HG03097 (cell line): Measurements from ENCODE around the gene ACACA.
"Not testable (repeated sequence)": the region's sequence is repeated elsewhere in the genome, so short reads cannot be mapped to it uniquely, and the experiment has no call there.

ENCODE experiments used
- ATAC-seq: cut with Tn5 transposase; IDR thresholded peaks from one replicate; pipeline ENCODE4 v1.9.1; 2021; ENCODE audit not compliant: unreplicated experiment, low FRiP score

ACACA gene

DNA sequence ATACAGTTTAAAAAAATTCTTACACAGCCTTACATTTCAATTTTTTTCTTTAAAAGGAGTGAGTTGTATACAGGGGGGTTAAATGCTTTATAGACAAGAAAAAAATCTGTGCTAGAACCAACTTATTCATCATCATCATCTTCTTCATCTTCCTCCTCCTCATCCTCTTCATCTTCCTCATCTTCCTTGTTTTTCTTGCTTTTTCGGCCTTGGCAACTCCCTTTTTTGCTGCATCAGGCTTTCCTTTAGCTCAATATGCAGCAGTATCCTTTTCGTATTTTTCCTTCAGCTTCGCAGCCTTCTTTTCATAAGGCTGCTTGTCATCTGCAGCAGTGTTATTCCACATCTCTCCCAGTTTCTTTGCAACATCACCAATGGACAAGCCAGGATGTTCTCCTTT, 263.1 kb downstream of the ACACA start:
- ATAC-seq: not testable (repeated sequence)

DNA sequence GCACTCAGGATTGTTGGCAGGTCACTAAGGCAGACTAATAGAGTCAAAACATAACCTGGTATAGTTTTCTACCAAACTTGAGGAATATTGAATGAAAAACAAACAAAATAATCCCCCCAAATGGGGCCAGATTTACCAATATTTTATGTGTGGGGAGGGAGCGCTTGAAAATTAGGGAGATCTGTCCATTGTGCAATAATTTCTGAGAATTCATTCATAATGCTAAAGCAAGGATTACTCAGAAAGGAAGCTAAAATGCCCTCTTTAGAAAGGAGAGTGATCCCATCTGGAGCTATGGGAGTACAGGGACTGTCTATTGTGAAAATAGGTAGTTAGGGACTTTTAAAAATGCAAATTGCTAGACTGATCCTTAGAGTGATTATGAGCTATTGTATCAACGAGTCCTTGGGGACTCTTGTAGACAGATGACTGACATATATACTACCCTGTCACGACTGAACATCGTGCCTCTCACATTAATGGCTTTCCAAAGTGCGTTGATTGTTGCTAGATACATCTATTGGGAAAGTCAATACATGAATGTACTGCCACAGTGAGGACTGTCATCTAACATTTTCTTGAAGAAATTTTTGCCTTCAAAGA, 264.2 kb downstream of the ACACA start:
- no peak for ATAC-seq

DNA sequence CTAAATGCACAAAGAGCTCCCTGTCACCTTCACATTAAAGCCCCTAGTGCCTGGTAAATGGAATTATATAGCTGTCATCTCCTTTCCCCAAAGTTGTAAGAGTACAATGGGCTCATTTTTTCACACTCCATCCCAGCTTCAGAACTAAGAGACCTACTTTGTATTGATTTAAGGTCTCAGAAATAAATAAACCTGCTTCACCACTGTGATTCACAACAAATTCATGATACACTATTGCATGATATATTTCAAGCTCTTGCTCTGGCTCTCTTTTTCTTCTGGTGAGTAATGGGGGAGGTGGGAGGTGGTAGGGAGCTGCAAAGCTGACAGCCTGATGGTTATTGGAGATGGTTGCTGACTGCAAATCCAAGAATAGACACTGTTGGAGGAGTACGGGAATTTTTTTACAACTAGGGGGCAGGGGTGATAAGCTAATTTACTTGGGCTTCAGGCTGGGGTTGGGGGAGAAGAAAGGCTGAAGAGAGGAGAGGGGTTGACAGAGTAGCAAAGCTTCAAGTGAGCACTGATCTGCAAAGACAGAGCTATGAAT, 268.0 kb downstream of the ACACA start:
- ATAC-seq: no peak

DNA sequence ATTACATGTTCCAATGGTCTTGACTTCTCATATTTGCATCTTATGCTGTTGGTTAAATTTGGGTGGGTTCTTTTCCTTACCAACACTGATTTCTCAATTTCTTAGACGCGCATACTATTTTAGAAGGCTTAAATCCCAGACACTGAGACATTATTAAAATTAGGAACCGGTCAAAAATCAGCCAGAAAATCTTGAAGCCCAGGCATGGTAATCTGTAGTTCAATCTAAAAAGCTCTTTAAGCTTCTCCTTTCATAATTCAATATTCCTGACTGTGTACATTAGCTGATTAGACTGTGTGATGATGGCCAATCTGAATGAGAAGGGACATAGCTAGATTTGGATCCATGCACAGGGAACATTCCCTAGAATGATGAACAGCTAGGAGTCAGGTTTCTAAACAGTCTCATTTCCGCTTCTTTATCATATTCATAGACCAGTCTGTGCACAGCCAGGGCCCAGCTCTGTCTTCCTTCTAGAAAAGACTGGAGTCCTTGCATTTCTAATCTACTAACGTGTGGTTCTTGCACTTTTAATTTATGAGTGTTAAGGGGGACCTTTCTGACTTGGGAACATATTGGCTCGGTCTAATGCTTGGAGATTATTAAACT, 268.6 kb downstream of the ACACA start:
- no peak for ATAC-seq

DNA sequence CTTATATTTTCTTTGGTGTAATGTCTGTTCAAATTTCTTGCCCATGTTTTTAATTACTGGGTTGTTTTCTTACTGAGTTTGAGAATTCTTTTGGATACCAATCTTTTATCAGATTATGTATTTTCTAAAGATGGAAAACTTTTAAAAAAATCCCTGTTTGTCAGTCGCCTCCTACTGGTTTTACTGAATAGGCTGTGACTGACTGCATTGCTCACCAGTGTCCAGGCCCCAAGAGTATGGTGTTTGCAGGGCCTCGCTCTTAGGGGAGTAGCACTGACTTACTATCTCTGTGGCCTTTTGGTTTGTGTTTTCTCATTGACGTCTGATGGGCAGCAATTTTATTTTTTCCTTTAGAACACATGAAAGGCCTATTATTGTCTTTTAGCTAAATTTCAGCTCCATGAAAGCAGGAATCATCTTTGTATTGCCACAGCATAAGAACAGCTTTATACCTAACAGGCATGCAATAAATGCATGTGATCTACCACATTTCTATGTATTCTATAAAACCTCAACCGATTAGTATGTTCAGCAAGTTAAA, 269.5 kb downstream of the ACACA start:
- no peak for ATAC-seq

DNA sequence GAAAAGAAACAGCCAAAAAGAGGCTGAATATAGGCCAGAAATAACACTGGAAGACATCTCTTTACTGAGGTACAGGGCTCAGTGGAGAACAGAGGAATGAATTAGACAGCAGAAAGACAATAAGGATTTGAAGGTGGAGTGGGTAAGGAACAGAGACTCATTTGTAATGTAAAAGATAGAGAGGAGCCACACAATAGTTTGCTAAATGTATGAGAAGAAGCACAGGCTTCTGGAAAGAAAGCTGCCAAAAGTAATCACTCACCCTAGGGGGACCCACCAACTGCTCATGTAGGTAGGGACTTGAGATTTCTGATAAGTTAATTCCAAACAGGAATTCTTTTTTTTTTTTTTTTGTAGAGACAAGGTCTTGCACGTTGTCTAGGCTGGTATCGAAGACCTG, 271.1 kb downstream of the ACACA start:
- no peak for ATAC-seq

DNA sequence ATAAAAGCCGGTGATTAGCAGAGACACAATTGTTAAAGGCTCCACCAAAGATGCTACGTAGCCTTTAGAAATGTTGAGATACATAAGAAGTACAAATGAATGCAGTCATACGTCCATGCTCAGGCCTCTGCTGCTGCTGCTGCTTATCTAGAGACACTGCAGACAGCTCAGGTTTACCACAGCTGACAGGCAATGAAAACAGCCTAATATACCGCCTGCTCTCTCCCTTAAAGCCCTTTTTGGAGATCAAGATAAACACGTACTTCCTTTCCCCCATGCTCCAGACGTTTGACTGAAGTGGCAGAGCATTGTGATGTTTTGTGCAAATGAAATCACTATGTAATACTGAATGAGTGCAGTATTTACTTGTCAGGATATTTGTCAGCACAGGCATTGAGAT, 272.6 kb downstream of the ACACA start:
- no peak for ATAC-seq

DNA sequence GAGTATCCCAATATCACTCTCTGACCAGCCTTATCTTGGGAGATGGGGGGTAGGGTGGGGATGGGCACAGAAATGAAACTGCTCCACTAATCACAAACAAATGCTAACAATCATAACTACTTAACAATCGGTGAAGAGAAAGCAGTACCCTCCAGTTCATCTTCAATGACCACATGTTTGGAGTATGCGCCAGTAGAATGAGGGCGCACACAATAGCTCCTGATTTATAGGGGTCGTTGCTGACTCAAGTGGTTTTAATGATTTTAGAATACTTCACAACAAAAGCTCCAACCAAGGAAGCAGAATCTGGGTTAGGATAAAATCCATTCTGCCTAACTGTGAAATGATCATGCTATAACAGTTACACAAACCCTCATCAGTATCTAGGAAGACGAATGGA, 273.5 kb downstream of the ACACA start:
- no peak for ATAC-seq

DNA sequence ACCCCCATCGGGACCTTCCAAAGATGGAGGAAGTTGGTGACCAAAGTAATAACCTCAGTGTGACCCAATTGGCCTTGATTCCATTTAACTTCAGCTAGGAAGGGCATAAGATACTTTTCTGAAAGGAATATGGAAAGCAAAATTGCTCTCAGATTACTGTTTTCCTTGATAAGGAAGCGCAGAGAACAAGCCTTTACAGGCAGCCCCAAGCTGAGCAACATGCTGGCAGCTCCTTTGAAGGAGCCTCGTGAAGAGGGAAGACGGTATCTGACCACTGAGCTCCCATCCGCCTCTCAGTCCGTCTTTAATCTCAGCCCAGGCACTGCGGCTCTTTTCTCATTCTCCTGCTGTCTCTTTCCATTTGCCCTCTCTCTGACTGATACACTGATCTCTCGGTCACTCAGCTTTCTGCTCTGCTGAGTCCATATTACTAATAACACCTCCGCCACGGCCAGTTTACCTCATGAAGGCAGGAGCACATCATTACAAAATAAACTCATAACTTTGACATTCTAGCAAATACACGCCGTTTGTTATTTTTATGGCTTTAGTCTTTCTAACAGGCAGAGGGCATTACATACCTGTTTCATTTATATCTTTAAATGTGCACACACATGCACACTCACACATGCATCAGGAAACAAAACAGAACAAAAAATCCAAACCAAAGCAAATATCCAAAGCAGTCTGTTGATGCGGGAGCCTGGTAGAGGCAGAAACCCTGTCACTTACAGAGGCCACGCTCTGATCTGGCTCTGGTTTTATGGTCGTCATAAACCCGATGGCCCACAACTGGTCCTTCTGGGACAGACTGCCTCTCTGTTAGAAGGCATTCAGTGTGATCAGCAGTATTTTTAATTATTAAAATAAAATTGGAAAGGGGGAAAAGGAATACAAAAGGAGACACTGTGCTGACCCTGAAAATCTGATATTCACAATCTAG, 274.7 kb downstream of the ACACA start:
- ATAC-seq: no peak

DNA sequence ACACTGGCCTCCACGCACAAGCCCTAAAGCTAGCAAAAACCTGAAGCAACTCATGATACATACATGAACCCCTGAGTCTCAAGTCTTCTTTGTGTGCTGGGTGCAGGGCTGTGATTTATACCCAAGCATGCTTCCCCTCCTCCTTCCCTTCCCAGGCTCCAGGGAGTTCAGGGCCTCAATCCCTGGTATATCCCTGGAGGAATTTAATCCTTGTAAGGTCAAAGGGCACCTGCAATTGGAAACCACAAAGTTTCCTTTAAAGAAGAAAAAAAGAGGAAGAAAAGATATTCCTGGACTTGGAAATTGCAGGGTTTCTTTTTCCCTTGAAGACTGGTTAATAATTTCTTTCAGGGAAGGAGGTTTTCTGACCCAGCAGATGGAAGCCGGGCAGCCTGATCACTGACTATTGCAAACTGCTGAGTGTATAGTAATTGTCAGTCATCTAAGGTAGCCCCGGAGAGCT, 275.6 kb downstream of the ACACA start:
- ATAC-seq: no peak

DNA sequence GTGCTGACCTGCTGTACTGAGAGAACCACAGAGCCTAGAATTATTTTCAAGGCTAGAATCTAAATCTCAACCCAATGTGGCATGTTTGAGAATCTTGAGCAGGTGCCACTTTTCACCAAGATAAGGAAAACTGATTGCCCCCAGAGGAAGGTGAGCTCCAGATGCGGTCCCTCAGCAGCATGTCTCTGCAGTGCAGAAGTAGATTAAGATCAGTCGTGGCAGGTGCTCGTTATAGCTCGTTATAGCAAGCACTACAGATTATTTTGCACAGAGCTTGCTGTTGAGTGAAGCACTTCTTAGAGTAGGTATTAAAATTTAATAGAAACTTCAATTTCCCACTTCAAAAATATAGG, 281.8 kb downstream of the ACACA start:
- no peak for ATAC-seq

DNA sequence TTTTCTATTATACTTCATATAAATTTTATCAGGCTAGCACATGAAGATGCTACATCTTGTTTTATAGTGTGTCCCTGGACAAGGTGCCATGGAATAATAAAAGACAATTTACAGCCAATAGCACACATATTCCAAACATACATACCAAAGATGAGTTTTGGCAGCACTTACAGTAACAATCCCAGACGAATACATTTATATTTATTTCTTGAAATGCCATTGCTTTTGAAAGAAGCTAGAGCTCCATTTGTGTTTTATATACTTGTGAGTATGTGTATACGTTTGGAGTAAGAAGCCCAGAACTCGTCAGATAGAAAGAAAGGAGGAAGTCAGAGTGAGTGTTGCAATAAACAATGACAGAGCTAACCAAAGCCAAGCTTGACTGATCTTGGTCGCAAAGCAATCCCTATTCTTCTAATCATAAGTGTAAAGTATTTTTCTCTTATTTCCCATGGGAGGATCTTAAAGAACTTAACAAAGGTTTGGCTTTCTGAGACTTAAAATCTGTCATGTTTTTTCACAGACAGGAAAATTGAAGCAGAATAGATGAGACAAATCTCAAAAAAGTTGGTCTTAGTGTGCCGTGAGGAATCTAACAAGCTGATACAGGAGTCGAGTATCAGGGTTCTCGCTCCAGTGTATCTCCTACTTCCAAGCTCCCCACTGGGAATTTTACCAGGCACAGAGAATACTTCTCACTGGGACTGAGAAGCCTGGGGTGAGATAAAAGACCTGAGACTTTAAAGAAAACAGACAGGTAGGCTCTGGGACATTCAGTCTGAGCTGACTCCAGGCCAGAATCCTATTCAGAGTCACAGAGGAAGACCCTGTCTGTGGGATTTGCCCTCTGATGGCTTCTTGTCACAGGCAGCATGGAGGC, 282.5 kb downstream of the ACACA start:
- ATAC-seq: no peak

DNA sequence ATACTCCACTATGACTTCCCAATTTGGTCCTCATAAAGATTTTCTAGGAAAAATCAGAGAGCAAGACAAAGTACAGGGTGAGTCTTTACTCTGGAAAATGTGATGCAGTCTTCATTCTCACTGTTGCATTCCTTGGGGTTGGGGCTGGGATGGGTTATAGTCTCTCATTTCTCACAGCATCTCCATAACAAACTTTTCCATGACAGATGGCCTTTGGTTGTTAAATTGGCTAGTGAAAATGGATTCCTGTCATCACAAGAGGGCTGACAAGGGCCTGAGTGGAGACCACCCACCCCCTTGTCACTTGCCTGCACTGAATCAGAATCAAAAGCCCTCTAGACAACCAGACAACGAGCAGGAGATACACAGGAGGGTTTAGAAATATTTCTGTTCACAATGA, 283.2 kb downstream of the ACACA start:
- ATAC-seq: no peak

DNA sequence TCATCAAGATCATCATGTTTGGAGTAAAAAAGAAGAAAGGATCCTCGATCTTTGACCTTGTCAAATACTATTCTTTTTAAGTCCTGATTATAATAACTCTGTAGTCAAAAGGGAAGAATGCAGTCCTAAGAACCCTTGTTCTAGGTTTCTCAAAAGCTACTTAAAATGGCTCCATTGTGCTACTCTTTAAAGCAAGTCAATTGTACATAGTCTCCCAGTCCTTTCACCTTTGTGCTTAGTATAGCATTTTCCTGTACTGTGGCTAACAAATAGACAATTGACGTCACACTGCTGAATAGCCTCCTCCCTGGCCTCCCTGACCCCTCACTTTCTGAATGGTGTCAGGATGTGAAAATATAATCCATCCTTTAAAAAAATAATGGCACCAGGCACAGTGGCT, 285.0 kb downstream of the ACACA start:
- no peak for ATAC-seq

DNA sequence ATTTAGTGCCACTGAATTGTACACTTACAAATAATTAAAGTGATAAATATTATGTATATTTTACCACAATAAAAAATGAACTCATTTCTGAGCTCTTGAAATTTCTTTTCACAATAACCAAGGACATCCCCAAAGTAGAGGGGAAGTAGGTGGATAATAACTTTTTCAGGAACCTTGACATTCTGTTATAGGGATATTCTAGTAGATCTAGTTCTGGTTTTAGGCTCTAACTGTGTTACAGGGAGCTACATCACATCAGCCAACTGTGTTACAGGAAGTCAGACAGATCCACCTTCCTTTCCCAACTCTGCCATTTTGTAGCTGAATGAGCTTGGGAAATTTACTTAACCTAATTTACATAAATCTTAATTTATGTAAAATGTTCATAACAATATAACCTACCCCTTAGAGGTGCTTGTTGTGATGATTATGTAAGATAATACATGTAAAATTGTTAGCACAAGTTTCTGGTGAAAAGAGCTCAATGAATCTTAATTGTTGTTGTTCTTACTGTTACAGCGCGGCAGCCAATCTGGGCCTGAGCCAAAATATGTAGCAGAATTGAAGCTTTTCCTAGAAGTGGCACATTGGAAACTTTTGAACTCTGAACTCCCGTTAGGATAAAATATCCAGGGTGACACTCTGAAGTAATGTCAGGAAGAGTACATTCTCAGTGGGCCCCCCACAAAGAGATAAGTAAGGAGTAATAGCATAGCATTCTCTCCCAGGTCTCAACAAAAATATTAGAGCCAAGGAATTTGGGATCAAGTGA, 288.1 kb downstream of the ACACA start:
- no peak for ATAC-seq

DNA sequence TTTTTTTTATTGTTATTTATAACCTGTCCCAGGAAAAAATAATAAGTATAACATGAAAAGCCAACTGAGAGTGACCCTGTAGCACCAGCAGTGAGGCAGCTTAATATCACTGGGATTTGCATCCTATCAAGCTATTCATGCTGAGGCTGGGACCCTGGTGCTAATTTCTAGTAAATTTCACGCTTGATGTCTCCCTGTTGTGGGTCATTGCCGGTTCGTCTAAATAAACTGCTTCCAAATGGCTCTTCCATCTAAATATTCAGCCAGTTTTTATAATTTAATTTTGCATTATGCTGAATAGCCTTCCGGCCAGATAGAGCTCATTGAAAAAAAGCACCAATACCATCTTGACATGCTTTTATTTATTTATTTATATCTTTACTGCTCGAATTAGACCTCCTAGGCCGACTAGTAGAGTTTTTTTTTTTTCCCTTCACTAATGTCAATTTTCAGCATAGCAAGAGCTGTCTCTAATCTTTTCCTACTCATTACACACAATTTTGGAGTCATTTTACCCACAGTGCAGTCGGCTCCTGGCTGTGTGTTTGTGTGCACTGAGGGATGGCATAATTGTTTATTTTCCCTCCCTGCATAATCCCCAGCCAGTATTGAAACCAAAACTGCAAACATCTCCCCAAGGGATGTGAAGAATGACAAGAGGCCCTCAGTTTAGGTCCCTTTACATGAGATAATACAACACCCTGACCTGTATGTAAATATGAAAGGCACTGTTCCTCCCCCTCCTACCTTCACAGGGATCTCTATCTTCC, 289.1 kb downstream of the ACACA start:
- no peak for ATAC-seq

DNA sequence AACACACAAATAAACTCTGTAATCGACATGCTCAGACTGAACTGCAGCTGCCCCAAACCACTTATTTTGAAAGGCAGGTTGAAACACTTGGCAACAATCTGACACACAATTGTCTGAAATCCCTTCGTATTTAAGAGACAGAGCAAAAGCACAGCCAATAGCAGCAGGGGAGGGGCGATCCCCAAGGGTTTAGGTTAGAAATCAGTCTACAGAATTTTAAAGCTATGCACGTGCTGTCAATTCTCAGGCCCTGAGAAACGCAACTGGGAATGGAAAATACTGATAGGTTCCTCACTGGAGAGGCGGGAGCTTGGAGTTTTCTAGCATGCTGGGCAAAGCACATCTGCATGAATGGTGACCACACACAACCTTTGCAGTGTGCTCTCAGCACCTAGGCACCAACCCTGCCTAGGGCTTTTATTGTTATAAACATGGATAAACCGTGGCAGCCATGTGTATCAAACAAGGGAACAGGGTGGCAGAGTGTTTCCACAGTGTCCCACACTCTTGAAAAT, 289.9 kb downstream of the ACACA start:
- no peak for ATAC-seq

DNA sequence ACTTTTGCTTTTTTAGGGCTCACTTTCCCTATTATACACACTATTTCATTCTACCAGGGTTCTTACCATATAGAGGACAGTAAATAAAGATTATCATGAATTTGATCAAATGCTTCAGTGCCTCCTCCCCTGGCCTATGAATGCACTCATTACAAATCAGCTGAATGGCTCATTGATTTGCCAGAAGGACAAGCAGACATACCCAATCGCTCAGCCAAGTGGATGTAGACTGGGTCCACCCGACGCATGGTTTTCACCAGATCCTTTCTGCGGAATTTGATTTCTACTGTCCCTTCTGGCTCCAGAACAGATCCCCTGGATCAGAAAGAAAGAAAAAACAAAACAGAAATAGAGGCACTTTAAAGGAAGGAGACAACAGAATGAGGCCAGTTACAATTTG, 295.3 kb downstream of the ACACA start:
- ATAC-seq: no peak

DNA sequence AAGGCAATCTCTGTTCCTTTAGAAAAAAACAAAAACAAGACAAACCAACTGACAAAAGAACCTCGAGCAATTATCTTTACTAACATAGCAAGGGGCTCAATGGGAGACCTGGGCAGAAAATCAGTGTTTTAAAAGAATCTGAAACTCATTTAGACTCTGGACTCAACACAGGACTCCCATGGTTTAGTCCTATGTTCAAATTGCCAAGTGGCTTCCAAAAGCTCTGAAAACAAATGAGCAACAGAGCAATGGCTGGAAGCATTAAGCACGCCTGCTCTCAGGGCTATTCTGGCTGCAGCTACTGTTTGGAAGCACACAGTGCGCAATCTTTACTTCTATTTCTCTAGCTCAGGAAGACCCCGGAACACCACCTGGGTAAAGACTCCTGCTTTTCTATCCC, 295.9 kb downstream of the ACACA start:
- no peak for ATAC-seq
